Erythroblast (primary cell): ENCODE measurements around the gene SMIM29.

Source experiments
- GATA1 ChIP-seq: IDR thresholded peaks from 2 replicates; pipeline ENCODE4 v1.6.1; 2011; ENCODE audit warnings: low read depth, mild to moderate bottlenecking, control low read depth, low read length, moderate library complexity
- POLR2A ChIP-seq: IDR thresholded peaks from 2 replicates; pipeline ENCODE4 v1.6.1; 2011; ENCODE audit warnings: mild to moderate bottlenecking, low read length

DNA sequence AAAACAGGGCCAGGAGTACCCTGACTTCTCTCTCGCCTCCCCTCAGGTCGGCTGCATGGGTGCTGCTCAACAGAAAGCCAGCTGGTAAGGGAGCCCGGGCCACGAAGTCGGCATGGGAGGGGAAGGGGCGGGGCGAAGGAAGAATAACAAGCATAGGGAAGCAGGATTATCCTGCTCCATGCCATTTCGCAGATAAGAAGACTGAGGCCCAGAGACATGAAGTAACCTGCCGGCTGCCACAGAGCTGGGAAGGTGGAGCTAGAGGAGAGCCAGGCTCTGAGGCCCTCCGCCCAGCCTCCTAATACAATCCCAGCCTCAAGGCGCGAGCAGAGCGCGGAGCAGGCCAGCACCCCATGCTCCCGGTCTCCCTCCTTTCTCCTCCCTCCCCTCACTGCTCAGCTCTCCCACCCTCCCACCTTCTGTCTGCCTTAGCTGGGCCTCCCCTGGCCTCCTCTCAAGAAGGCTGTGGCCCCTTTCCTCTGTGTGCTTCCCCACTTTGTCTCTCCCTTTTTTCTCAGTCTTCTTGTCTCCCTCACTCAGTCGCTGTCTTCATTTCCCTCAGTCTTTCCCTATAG lies 25.3 kb downstream of the SMIM29 start:
- no peak for TF ChIP-seq POLR2A
- no peak for TF ChIP-seq GATA1
